AG09309 (cell line): ENCODE data around the gene GDI1.
A peak's percentile ranks its signal among the peaks of the same experiment; 100 is the strongest.
"Not testable (repeated sequence)": the region's sequence is repeated elsewhere in the genome, so short reads cannot be mapped to it uniquely, and the experiment has no call there.

Source experiments
- DNase-seq: peaks from one replicate; pipeline ENCODE4 v3.0.0-alpha.2; 2010; ENCODE audit warnings: low read depth
- H3K4me3 ChIP-seq: 2 replicates; pipeline ENCODE4 v1.5.1; 2011; ENCODE audit warnings: mild to moderate bottlenecking, low read depth, low read length, moderate library complexity; ENCODE audit not compliant: control insufficient read depth
- TF ChIP-seq, protein P1 (sequence below): IDR thresholded peaks from 2 replicates; pipeline ENCODE4 v1.5.1; 2011; ENCODE audit warnings: mild to moderate bottlenecking, low read depth, low read length, inconsistent platforms; ENCODE audit not compliant: insufficient read depth, control insufficient read depth; ENCODE audit errors: missing control alignments

The GDI1 gene

DNA sequence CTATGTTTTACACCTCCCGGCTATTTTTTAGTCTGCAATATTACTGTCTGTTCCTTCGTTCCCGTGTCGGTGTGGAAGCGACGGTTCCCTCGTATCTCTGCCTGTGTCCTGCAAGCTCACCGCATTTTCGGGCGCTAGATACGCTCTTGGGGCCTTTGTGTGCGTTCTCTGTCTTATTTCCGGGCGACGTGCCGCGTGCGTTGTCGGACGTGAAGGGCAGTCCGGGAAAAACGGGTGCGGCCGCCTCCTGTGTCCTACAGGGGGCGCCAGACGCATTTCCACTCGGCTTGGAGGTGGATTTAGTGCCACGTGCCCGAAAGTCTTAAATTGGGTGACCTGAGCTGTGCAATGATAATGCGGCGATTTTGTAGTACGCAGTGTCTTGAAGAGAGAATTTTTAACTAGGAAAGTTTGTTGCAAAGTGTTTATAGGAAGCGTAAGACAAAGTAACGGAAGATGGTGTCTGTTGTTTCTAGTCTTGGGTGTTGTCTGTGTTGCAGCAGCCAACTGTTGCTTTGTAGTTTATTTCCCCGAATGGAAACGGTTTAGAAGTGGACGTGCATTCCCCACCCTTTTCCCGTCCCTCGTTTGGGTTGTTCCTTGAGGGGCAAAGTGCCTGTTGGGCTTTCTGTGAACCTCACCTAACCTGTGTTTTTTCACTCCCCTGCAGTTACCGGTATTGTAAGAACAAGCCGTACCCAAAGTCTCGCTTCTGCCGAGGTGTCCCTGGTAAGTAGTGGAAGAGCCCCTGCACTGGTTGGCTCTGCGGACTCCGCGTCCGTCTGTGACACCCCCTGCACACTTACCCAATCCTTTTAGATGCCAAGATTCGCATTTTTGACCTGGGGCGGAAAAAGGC, 38.1 kb upstream of the GDI1 start:
- peak overlapping the region; percentile 69 for H3K4me3 ChIP-seq
- peak; percentile 33 for DNase-seq
- TF ChIP-seq, protein P1, sequence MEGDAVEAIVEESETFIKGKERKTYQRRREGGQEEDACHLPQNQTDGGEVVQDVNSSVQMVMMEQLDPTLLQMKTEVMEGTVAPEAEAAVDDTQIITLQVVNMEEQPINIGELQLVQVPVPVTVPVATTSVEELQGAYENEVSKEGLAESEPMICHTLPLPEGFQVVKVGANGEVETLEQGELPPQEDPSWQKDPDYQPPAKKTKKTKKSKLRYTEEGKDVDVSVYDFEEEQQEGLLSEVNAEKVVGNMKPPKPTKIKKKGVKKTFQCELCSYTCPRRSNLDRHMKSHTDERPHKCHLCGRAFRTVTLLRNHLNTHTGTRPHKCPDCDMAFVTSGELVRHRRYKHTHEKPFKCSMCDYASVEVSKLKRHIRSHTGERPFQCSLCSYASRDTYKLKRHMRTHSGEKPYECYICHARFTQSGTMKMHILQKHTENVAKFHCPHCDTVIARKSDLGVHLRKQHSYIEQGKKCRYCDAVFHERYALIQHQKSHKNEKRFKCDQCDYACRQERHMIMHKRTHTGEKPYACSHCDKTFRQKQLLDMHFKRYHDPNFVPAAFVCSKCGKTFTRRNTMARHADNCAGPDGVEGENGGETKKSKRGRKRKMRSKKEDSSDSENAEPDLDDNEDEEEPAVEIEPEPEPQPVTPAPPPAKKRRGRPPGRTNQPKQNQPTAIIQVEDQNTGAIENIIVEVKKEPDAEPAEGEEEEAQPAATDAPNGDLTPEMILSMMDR = peak; percentile 81

DNA sequence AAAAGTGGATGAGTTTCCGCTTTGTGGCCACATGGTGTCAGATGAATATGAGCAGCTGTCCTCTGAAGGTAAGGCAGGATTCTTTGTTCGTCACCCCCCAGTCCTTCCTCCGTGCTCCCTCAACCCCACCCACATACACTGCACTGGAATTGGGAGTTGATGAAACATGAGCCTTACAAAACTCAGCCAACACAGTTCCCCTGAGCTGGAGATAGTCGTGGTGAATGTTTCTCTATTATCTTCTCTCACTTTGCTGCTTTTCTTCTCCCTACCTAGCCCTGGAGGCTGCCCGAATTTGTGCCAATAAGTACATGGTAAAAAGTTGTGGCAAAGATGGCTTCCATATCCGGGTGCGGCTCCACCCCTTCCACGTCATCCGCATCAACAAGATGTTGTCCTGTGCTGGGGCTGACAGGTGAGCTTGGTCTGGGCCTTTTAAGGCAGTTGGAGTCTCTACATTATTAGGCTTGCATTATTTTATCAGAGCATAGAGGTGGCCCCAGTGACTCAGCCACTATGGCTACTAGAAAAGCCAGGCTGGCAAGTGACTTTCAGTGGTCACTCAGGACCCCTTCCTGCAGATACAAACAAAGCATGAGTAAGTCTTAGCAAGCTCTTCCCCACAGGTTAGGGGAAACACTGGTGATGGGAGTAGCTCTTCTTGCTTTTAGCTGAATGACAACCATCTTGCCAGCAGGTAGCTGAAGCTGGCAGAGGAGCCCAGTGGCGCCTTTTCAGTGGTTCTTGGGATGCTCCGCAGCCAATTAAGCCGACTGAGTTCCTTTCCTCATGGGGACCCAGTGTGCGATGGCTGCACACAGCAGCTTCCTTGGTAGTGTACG, 37.2 kb upstream of the GDI1 start:
- TF ChIP-seq, protein P1 = no peak
- no peak for DNase-seq
- H3K4me3 ChIP-seq = peak overlapping the region; percentile 69

DNA sequence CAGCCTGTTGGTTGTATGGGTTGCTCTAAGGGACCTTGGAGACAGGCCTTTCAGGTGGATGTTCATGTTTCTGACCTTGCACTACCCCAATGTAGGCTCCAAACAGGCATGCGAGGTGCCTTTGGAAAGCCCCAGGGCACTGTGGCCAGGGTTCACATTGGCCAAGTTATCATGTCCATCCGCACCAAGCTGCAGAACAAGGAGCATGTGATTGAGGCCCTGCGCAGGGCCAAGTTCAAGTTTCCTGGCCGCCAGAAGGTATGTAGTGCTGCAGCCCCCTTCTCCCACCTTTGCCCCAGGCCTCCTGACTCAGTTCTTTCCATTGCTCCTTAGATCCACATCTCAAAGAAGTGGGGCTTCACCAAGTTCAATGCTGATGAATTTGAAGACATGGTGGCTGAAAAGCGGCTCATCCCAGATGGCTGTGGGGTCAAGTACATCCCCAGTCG, 36.6 kb upstream of the GDI1 start:
- H3K4me3 ChIP-seq = peak overlapping the region; percentile 69
- DNase-seq = not testable (repeated sequence)

DNA sequence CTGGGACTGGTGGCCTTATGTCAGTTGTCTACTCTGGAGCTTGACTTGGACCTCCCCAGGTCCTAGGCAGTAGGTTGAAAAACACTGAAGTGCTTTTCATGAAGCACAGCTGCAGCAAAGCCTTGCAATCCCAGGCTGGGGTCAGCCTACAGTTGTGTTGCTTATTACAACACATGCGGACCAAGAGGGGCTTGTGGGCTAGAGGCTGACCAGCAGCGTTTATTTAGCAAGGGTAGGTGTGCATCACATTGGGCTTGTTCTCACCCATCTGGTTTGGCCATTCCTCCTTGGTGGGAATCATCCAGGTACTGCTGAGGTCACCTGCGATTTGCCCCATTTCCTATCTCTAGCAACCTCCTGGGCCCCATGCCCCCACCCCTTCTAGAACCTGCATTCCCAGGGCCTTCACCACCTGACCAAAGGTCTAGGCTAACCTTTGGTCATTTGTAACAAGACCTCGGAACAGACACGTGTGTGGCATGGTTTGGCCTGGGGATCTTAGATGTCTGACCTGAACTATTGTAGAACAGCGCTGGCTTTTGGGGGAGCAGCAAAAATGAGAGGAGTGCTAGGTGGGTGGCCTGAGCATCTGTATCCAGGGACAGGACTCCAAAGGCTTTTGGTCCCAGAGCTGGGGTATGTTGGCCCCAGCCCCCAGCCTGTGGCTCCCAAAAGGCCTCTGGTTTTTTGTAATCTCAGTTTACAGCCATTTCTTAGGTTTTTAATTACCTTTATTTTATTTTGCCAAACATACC, 35.7 kb upstream of the GDI1 start:
- TF ChIP-seq, protein P1 = no peak
- DNase-seq = no peak
- no peak overlapping the region for H3K4me3 ChIP-seq

- TF ChIP-seq, protein P1 = no peak
- no peak overlapping the region for H3K4me3 ChIP-seq
- no peak for DNase-seq
Observed at GRCh38 chrX:154401918-154402621, 34.9 kb upstream of the GDI1 start.

- no peak overlapping the region for H3K4me3 ChIP-seq
- TF ChIP-seq, protein P1 = no peak
- DNase-seq = no peak
Observed at GRCh38 chrX:154402622-154403127, 34.3 kb upstream of the GDI1 start.
